CD4-positive, alpha-beta memory T cell (primary cell): ENCODE measurements around the gene ARL6IP4. TPM values are rescaled to one million over a fixed set of nuclear protein-coding genes. Genes with fewer than 3 reads are reported as not detected.
A peak's percentile ranks its signal among the peaks of the same experiment; 100 is the strongest.

Source experiments
- CTCF ChIA-PET: fragments of 350-600 bp; sonication (Branson Sonifier 250); formaldehyde crosslinking; loops from one replicate; lab custom pipeline; 2021; ENCODE audit warnings: inconsistent platforms; ENCODE audit not compliant: partially characterized antibody; lab: Charles Lee
- POLR2A ChIA-PET: fragments of 350-600 bp; sonication (Branson Sonifier 250); formaldehyde crosslinking; loops from one replicate; lab custom pipeline; 2021; ENCODE audit not compliant: partially characterized antibody; lab: Charles Lee
- DNase-seq, 5 donors: peaks; one replicate each; pipeline versions ENCODE4 v3.0.0 to v3.0.0-alpha.2; 2020 to 2022; ENCODE audit warnings: mixed read lengths in 1 of 5
- H3K27ac ChIP-seq: one replicate; pipeline ENCODE4 v1.7.0; 2013; ENCODE audit warnings: low read depth, low read length
- H3K27me3 ChIP-seq: 2 replicates; pipeline ENCODE4 v1.7.0; 2013; ENCODE audit warnings: mild to moderate bottlenecking, low read length, moderate library complexity; ENCODE audit not compliant: insufficient read depth
- H3K36me3 ChIP-seq: 2 replicates; pipeline ENCODE4 v1.7.0; 2013; ENCODE audit warnings: mild to moderate bottlenecking, low read length, moderate library complexity; ENCODE audit not compliant: insufficient read depth
- H3K4me1 ChIP-seq: 2 replicates; pipeline ENCODE4 v1.7.0; 2013; ENCODE audit warnings: mild to moderate bottlenecking, low read length, moderate library complexity; ENCODE audit not compliant: insufficient read depth
- H3K4me3 ChIP-seq, 2 donors: one replicate each; pipeline ENCODE4 v1.7.0; 2013; ENCODE audit warnings: low read length in 2 of 2, mild to moderate bottlenecking in 1 of 2
- H3K9me3 ChIP-seq, 2 donors: one replicate each; pipeline ENCODE4 v1.7.0; 2013; ENCODE audit warnings: low read length in 2 of 2, control low read depth in 1 of 2; ENCODE audit not compliant: control insufficient read depth in 1 of 2
- H3K27ac Mint-ChIP-seq, 7 donors: one replicate each; pipeline ENCODE4 v1.8.0; 2020 to 2021; ENCODE audit warnings: mixed read lengths in 7 of 7, mild to moderate bottlenecking in 6 of 7, inconsistent platforms in 3 of 7, moderate library complexity in 3 of 7
- H3K27me3 Mint-ChIP-seq, 2 donors: one replicate each; pipeline ENCODE4 v1.8.0; 2020 to 2021; ENCODE audit warnings: mixed read lengths in 2 of 2
- H3K36me3 Mint-ChIP-seq, 2 donors: one replicate each; pipeline ENCODE4 v1.8.0; 2020 to 2021; ENCODE audit warnings: mixed read lengths in 2 of 2, inconsistent platforms in 1 of 2, mild to moderate bottlenecking in 1 of 2
- H3K4me1 Mint-ChIP-seq, 4 donors: one replicate each; pipeline ENCODE4 v1.8.0; 2020 to 2021; ENCODE audit warnings: mixed read lengths in 4 of 4, mild to moderate bottlenecking in 1 of 4
- H3K4me3 Mint-ChIP-seq, 8 donors: one replicate each; pipeline ENCODE4 v1.8.0; 2020 to 2021; ENCODE audit warnings: mixed read lengths in 8 of 8, mild to moderate bottlenecking in 7 of 8, moderate library complexity in 6 of 8, inconsistent platforms in 3 of 8
- H3K9me3 Mint-ChIP-seq, 8 donors: one replicate each; pipeline ENCODE4 v1.8.0; 2020 to 2021; ENCODE audit warnings: mixed read lengths in 8 of 8, mild to moderate bottlenecking in 5 of 8, inconsistent platforms in 3 of 8, moderate library complexity in 1 of 8
- intact Hi-C: fragments of 100-400 bp; cut with micrococcal nuclease; formaldehyde crosslinking; loops from one replicate; pipeline ENCODE4 v1.15.1; 2023
- polyA plus RNA-seq, 2 donors: library from polyadenylated mRNA; unstranded; fragments of 300-500 nt; fragmentation: Illumina TruSeq; gene quantifications; one replicate each; pipeline ENCODE4 v1.2.3, GENCODE V29; 2021
- total RNA-seq, 2 experiments: library from RNA; stranded (reverse); gene quantifications; one replicate each; pipeline ENCODE4 v1.2.3, GENCODE V29; 2021

Gene ARL6IP4
- total and polyA plus RNA-seq, 4 experiments from 2014 or later: 159 to 252 (median 182) TPM

DNA sequence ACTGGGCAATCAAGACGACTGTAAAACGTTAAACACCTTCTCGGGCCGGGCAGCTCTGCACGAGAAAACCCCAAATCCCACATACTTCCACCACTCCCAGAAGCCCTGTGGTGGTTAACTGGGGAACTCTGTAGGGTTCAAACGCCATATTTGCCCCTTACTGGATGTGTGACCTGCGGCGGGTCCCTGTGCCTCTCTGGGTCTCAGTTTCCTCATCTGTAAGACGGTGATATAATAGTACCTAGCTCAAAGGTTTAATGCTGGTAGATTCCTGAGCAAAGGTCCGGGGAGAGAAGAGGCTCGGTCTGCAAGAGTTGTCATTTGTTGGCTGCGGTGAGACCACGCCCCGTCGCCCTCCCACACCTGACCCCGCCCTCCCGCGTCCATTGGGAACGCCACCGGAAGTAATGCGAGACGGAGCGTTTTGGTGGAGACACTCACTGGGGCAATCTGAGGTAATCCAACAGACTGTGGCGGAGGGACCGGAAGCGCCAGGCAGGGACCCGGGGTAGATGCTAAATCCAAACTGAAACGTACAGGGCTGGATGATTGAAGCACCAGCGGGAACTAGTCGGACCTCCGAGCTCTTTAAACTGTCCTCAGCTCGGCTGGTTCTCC, 6.1 kb upstream of the ARL6IP4 start:
- Histone ChIP-seq H3K9me3 (no peaks in the 10 kb centered on the region), H3K27me3 (no peaks in the 10 kb centered on the region), H3K4me3 (peak overlapping the region; percentile 71 to 100), H3K4me1 (peaks cover 41% of the 10 kb centered on the region), H3K36me3 (peaks cover 12% of the 10 kb centered on the region), H3K27ac (peak overlapping the region; percentile 98)
- peaks cover 0 to 3% (median 0%) of the 10 kb centered on the region in 8 donors for H3K9me3 Mint-ChIP-seq
- H3K27ac Mint-ChIP-seq: peak overlapping the region; percentile 98 to 100 (median 99)
- peak; percentile 97 to 99 (median 98) for DNase-seq
- peaks cover 10 to 49% (median 30%) of the 10 kb centered on the region in 4 donors for H3K4me1 Mint-ChIP-seq
- ChIA-PET POLR2A (interaction anchor here (0.5 to 3.7 kb wide), 28 partner anchors 8 to 870 kb away, joined by 3 to 67 read pairs (median 4); partner anchors contain the start of genes ABCB9, DDX55, MPHOSPH9 and MTRFR), CTCF (interaction anchor here (0.9 to 2.3 kb wide), 5 partner anchors 22 to 264 kb away, joined by 3 to 5 read pairs (median 4); no protein-coding TSS in a partner anchor)
- H3K27me3 Mint-ChIP-seq: no peaks in the 10 kb centered on the region
- H3K4me3 Mint-ChIP-seq: peak overlapping the region; percentile 89 to 99 (median 98)
- intact Hi-C loops: loop anchor here (1.0 to 10.0 kb wide), 8 partner anchors 8 to 748 kb away; partner anchors contain the start of genes ABCB9, DDX55, DIABLO and KNTC1
- peaks cover 0 to 15% of the 10 kb centered on the region in 2 donors for H3K36me3 Mint-ChIP-seq

DNA sequence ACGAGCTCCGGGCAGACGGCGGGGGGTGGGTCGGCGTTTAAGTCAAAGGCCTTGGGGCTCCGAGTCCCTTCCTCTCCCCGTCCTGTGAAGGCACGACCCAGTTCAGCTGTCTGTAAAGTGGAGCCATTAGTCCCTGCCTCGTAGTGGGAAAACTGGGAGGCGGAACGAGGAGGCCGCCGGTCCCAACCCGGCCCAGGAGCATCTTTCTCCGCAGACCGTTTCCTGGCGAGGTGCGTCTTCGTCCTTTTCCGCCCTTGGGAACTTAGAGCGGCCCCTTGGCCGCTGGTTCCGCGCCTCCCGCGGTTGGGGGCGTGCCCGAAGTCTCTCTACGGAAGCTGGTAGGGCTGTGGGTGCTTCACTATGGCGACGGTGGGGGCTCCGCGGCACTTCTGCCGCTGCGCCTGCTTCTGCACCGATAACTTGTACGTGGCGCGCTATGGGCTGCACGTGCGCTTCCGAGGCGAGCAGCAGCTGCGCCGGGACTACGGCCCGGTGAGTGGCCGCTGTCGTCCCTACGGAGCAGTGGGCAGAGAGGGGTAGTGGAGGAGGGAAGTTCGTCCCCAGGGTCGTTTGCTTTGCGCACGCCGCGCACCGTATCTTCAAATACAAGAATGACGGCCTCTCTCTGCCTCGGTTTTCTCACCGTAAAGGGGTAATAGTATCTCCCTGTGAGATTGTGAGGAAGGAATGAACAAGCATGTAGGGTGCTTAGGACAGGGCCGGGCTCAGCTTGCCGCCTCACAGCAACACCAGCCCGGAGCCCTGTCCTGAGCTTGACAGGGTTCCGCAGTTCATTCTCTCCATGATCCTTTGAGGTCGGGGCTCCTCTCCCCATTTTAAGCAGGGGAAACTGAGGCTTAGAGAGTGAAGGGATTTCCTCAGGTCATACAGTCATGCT, 5.3 kb upstream of the ARL6IP4 start, which contains the start of gene OGFOD2:
Gene OGFOD2, plus strand, starts transcription at position 353 of the 898 bp plus-strand sequence. Its CDS starts 8 bp downstream, at position 361.
- Mint-ChIP-seq H3K27ac (peak within 1 kb of the TSS; percentile 98 to 100 (median 99)), H3K36me3 (peaks cover 0 to 17% of the 10 kb centered on the region in 2 donors), H3K4me1 (peaks cover 10 to 56% (median 36%) of the 10 kb centered on the region in 4 donors), H3K4me3 (peak within 1 kb of the TSS; percentile 89 to 99 (median 98)), H3K9me3 (peaks cover 0 to 3% (median 0%) of the 10 kb centered on the region in 8 donors), H3K27me3 (no peaks in the 10 kb centered on the region)
- Histone ChIP-seq H3K9me3 (no peaks in the 10 kb centered on the region), H3K4me3 (peak within 1 kb of the TSS; percentile 71 to 100), H3K27ac (peak within 1 kb of the TSS; percentile 98), H3K27me3 (no peaks in the 10 kb centered on the region), H3K36me3 (peaks cover 12% of the 10 kb centered on the region), H3K4me1 (peaks cover 49% of the 10 kb centered on the region)
- ChIA-PET POLR2A (interaction anchor here (0.6 to 3.7 kb wide), 30 partner anchors 8 to 627 kb away, joined by 3 to 67 read pairs (median 4); partner anchors contain the start of genes ABCB9, DDX55, MPHOSPH9 and MTRFR), CTCF (interaction anchor here (0.9 to 2.3 kb wide), 5 partner anchors 23 to 263 kb away, joined by 3 to 5 read pairs (median 4); no protein-coding TSS in a partner anchor)
- intact Hi-C loops: loop anchor here (1.0 to 10.0 kb wide), 10 partner anchors 9 to 748 kb away; partner anchors contain the start of genes ABCB9, DDX55, DIABLO and KNTC1
- peak; percentile 92 to 95 (median 92) for DNase-seq

DNA sequence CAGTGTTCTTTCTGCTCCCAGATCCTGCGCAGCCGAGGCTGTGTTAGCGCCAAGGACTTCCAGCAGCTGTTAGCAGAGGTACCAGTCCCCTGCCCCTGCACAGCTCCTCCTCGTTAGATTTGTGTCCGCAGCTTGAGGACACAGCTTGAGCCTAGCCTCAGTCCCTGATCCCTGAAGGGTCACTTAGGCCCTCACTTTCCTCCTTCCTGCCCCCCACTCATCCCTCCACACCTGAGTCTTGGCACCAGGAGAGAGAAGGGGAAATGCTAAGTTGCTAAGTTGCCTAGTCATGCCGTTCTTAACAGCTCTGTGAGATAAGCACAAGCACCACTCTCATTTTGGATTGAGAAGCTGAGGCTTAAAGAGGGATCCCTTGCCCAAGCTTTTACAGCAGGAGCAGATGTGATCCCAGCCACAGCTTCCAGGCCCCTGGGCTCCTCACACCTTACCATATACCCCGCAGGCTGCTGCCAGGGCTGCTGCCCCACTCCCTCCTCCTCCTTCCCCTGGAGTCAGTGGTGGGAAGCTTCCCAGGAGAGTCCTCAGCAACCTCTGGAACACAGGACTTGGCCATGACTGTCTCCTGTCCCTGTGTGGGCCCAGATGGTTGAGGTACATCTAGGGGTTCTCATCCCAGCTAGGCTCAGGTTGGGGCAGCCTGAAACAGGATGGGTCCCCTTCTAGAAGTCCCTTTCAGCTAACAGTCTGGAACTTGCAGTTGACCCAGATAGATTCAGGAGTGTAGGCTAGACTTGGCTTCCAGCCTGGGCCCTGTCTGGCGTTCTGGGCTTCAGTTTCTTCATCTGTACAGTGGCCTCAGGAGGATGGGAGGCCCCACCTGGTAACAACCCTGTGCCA, 4.5 kb upstream of the ARL6IP4 start:
- Mint-ChIP-seq H3K9me3 (peaks cover 0 to 3% (median 0%) of the 10 kb centered on the region in 8 donors), H3K27me3 (no peaks in the 10 kb centered on the region), H3K4me3 (peak overlapping the region; percentile 89 to 99 (median 98)), H3K27ac (peak overlapping the region; percentile 47 to 100 (median 99)), H3K36me3 (peaks cover 0 to 18% of the 10 kb centered on the region in 2 donors), H3K4me1 (peaks cover 8 to 57% (median 38%) of the 10 kb centered on the region in 4 donors)
- CTCF ChIA-PET: interaction anchor here (1.6 kb wide), 1 partner anchor 78 kb away, joined by 4 read pairs; no protein-coding TSS in a partner anchor
- H3K9me3 ChIP-seq: no peaks in the 10 kb centered on the region
- intact Hi-C loops: loop anchor here (1.0 to 10.0 kb wide), 7 partner anchors 79 to 749 kb away; partner anchors contain the start of genes DIABLO, KNTC1, MPHOSPH9 and MTRFR
- H3K36me3 ChIP-seq: peaks cover 12% of the 10 kb centered on the region
- peak overlapping the region; percentile 71 to 100 for H3K4me3 ChIP-seq
- peaks cover 49% of the 10 kb centered on the region for H3K4me1 ChIP-seq
- POLR2A ChIA-PET: interaction anchor here (0.8 to 3.7 kb wide), 15 partner anchors 8 to 626 kb away, joined by 3 to 67 read pairs (median 8); partner anchors contain the start of genes ABCB9, DDX55, MPHOSPH9 and MTRFR
- H3K27ac ChIP-seq: peak overlapping the region; percentile 98
- DNase-seq: no peak
- no peaks in the 10 kb centered on the region for H3K27me3 ChIP-seq

DNA sequence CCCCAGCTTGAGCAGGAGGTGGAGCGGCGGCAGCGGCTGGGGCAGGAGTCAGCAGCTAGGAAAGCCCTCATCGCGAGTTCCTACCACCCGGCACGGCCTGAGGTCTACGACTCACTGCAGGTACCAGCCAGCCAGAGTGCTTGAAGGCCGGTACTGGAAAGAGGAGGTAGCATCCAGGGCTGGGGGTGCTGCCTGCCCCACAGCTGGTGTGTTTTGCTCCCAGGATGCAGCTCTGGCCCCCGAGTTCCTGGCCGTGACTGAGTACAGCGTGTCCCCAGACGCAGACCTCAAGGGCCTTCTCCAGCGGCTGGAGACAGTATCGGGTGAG, 3.9 kb upstream of the ARL6IP4 start:
- H3K9me3 Mint-ChIP-seq: peaks cover 0 to 3% (median 0%) of the 10 kb centered on the region in 8 donors
- H3K4me3 Mint-ChIP-seq: peak overlapping the region in 6 of 8 donors; percentile 66 to 99 (median 94)
- H3K4me1 ChIP-seq: peaks cover 54% of the 10 kb centered on the region
- DNase-seq: no peak
- peaks cover 13% of the 10 kb centered on the region for H3K36me3 ChIP-seq
- ChIA-PET POLR2A (interaction anchor here (0.8 to 3.7 kb wide), 4 partner anchors 10 to 257 kb away, joined by 3 to 67 read pairs (median 28); partner anchors contain the start of genes ABCB9, MPHOSPH9, MTRFR and VPS37B), CTCF (no interaction called here)
- peak overlapping the region; percentile 98 for H3K27ac ChIP-seq
- no peak overlapping the region for H3K4me3 ChIP-seq
- peak overlapping the region in 2 of 7 donors; percentile 98 to 100 for H3K27ac Mint-ChIP-seq
- no peaks in the 10 kb centered on the region for H3K9me3 ChIP-seq
- intact Hi-C loops: loop anchor here (10.0 kb wide), 1 partner anchor 452 kb away; the partner anchor contains the start of genes KNTC1 and RSRC2
- peaks cover 10 to 60% (median 41%) of the 10 kb centered on the region in 4 donors for H3K4me1 Mint-ChIP-seq
- H3K27me3 Mint-ChIP-seq: no peaks in the 10 kb centered on the region
- H3K27me3 ChIP-seq: no peaks in the 10 kb centered on the region
- peaks cover 0 to 21% of the 10 kb centered on the region in 2 donors for H3K36me3 Mint-ChIP-seq

DNA sequence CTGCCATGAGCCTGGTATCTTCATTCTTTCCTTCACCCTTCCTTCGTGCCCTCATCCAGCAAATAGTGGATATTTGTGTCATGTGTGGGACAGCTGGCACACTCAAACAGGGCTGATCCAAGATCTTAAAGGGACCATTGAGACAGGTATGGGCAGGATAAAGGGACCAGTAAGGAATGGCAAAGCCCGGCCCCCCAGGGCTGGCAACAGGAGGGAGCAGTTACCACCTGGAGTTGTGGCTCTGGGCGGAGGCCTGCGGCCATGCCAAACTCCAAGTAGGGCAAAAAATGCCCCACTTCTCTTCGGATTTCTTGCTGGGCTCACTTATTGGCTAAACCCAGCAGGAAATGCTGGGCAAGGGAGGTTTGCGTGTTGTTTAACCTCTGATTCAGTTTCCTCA, 3.3 kb upstream of the ARL6IP4 start:
- POLR2A ChIA-PET: interaction anchor here (3.6 to 3.7 kb wide), 2 partner anchors 80 to 256 kb away, joined by 31 to 67 read pairs; partner anchors contain the start of genes MPHOSPH9, MTRFR and VPS37B
- Mint-ChIP-seq H3K27me3 (no peaks in the 10 kb centered on the region), H3K4me3 (peak overlapping the region in 7 of 8 donors; percentile 24 to 78 (median 58)), H3K36me3 (peaks cover 0 to 21% of the 10 kb centered on the region in 2 donors), H3K4me1 (peaks cover 12 to 65% (median 45%) of the 10 kb centered on the region in 4 donors), H3K27ac (peak overlapping the region in 4 of 7 donors; percentile 36 to 98 (median 58)), H3K9me3 (peaks cover 0 to 3% (median 0%) of the 10 kb centered on the region in 8 donors)
- no peak for DNase-seq
- CTCF ChIA-PET: no interaction called here
- Histone ChIP-seq H3K4me3 (no peak overlapping the region), H3K9me3 (no peaks in the 10 kb centered on the region), H3K27me3 (no peaks in the 10 kb centered on the region), H3K4me1 (peaks cover 59% of the 10 kb centered on the region), H3K27ac (no peak overlapping the region), H3K36me3 (peaks cover 19% of the 10 kb centered on the region)
- intact Hi-C loops: loop anchor here (10.0 kb wide), 1 partner anchor 452 kb away; the partner anchor contains the start of genes KNTC1 and RSRC2
